ENCODE data around the gene RAD51C. TPM values are rescaled to one million over a fixed set of nuclear protein-coding genes. Genes with fewer than 3 reads are reported as not detected.

The RAD51C gene
- total RNA-seq, 1 experiment from 2014 or later = 15.2 TPM

DNA sequence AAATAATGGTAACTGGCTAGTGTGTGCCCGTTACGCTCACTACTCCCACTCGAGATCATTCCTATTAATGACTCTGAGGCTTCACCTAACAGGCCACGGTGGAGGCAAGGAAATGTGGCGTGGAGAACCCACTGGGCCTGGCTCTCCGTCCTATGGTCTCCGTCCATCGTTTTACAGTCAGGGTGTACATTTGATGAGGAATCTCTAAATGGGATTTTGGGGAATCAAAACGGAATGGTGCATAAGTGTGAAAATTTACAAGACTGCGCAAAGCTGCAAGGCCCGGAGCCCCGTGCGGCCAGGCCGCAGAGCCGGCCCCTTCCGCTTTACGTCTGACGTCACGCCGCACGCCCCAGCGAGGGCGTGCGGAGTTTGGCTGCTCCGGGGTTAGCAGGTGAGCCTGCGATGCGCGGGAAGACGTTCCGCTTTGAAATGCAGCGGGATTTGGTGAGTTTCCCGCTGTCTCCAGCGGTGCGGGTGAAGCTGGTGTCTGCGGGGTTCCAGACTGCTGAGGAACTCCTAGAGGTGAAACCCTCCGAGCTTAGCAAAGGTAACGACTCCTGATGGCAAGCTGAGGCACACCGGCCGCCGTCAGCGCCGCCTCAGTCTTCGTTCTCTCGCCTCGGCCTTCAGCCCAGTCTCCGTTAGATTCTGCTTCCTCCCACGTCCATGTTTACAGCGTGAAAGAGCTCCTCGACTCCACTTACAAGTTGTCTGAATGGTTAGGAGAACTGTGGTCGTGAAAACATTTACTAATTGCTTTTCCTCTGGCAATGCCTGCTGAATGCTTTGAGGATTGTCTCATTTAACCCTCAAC, at the start of gene RAD51C (continued):
- TF ChIP-seq, protein P1, sequence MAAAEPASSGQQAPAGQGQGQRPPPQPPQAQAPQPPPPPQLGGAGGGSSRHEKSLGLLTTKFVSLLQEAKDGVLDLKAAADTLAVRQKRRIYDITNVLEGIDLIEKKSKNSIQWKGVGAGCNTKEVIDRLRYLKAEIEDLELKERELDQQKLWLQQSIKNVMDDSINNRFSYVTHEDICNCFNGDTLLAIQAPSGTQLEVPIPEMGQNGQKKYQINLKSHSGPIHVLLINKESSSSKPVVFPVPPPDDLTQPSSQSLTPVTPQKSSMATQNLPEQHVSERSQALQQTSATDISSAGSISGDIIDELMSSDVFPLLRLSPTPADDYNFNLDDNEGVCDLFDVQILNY (CRISPR knock-in tag; IDR thresholded peaks at IDR 0.05) = peak; percentile 90
- TF ChIP-seq NR1H2 (CRISPR knock-in tag; IDR thresholded peaks at IDR 0.05) = peak; percentile 80; the same call in 1 of the 2 replicates
- peak; percentile 72; the same call in 1 of the 2 replicates for TF ChIP-seq NFE2L1 (CRISPR knock-in tag; IDR thresholded peaks at IDR 0.05)
- no peak for TF ChIP-seq ATF1 (CRISPR knock-in tag; IDR thresholded peaks at IDR 0.05)
- no peak for TF ChIP-seq JUN (CRISPR knock-in tag; IDR thresholded peaks at IDR 0.05)
- no peak for TF ChIP-seq SOX15 (CRISPR knock-in tag; IDR thresholded peaks at IDR 0.05)
- TF ChIP-seq, protein P2, sequence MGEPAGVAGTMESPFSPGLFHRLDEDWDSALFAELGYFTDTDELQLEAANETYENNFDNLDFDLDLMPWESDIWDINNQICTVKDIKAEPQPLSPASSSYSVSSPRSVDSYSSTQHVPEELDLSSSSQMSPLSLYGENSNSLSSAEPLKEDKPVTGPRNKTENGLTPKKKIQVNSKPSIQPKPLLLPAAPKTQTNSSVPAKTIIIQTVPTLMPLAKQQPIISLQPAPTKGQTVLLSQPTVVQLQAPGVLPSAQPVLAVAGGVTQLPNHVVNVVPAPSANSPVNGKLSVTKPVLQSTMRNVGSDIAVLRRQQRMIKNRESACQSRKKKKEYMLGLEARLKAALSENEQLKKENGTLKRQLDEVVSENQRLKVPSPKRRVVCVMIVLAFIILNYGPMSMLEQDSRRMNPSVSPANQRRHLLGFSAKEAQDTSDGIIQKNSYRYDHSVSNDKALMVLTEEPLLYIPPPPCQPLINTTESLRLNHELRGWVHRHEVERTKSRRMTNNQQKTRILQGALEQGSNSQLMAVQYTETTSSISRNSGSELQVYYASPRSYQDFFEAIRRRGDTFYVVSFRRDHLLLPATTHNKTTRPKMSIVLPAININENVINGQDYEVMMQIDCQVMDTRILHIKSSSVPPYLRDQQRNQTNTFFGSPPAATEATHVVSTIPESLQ (CRISPR knock-in tag; IDR thresholded peaks at IDR 0.05) = no peak
- TF ChIP-seq NFATC4 (CRISPR knock-in tag; IDR thresholded peaks at IDR 0.05) = no peak
- no peak for TF ChIP-seq ESRRA (CRISPR knock-in tag; IDR thresholded peaks at IDR 0.05; ENCODE audit: borderline replicate concordance)
- peak; percentile 92 for TF ChIP-seq ETV6 (CRISPR knock-in tag; IDR thresholded peaks at IDR 0.05)
- no peak for TF ChIP-seq CBFB (CRISPR knock-in tag; IDR thresholded peaks at IDR 0.05; ENCODE audit: low read depth)
- TF ChIP-seq, protein P3, sequence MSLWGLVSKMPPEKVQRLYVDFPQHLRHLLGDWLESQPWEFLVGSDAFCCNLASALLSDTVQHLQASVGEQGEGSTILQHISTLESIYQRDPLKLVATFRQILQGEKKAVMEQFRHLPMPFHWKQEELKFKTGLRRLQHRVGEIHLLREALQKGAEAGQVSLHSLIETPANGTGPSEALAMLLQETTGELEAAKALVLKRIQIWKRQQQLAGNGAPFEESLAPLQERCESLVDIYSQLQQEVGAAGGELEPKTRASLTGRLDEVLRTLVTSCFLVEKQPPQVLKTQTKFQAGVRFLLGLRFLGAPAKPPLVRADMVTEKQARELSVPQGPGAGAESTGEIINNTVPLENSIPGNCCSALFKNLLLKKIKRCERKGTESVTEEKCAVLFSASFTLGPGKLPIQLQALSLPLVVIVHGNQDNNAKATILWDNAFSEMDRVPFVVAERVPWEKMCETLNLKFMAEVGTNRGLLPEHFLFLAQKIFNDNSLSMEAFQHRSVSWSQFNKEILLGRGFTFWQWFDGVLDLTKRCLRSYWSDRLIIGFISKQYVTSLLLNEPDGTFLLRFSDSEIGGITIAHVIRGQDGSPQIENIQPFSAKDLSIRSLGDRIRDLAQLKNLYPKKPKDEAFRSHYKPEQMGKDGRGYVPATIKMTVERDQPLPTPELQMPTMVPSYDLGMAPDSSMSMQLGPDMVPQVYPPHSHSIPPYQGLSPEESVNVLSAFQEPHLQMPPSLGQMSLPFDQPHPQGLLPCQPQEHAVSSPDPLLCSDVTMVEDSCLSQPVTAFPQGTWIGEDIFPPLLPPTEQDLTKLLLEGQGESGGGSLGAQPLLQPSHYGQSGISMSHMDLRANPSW (CRISPR knock-in tag; conservative IDR thresholded peaks at IDR 0.05; ENCODE audit: low read depth) = no peak
- no peak for TF ChIP-seq SMAD4 (CRISPR knock-in tag; IDR thresholded peaks at IDR 0.05)
- TF ChIP-seq, protein P4, sequence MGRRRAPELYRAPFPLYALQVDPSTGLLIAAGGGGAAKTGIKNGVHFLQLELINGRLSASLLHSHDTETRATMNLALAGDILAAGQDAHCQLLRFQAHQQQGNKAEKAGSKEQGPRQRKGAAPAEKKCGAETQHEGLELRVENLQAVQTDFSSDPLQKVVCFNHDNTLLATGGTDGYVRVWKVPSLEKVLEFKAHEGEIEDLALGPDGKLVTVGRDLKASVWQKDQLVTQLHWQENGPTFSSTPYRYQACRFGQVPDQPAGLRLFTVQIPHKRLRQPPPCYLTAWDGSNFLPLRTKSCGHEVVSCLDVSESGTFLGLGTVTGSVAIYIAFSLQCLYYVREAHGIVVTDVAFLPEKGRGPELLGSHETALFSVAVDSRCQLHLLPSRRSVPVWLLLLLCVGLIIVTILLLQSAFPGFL (CRISPR knock-in tag; IDR thresholded peaks at IDR 0.05; ENCODE audit: borderline replicate concordance) = no peak; the same call in 1 of the 2 replicates
- no peak for TF ChIP-seq JAZF1 (CRISPR knock-in tag; IDR thresholded peaks at IDR 0.05)
- TF ChIP-seq, protein P5, sequence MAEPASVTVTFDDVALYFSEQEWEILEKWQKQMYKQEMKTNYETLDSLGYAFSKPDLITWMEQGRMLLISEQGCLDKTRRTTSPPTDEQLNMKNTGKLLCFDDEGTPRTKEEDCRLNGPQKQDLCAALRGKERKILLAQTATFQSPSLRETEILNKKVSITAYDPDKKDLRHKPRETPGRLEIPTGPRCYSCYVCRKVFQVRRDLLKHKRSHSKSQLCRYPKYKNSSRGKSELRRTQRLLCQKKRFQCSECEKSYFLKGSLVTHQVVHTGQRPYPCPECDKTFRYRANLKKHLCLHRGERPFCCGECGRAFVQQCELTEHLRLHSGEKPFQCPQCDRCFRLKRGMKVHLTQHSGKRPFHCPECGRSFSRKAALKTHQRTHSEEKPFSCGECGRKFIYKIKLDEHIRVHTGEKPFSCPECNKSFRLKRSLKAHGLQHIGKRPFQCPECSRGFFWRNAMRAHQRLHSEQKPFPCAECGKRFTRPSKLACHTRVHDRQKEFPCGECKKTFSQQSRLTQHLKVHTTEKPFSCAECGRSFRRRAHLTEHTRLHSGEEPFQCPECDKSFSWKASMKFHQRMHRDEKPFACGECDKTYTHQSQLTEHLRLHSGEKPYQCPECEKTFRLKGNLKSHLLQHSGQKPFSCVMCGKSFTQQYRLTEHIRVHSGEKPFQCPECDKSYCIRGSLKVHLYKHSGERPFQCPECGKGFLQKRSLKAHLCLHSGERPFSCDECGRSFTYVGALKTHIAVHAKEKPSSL (CRISPR knock-in tag; conservative IDR thresholded peaks at IDR 0.05) = no peak
- TF ChIP-seq, protein P6, sequence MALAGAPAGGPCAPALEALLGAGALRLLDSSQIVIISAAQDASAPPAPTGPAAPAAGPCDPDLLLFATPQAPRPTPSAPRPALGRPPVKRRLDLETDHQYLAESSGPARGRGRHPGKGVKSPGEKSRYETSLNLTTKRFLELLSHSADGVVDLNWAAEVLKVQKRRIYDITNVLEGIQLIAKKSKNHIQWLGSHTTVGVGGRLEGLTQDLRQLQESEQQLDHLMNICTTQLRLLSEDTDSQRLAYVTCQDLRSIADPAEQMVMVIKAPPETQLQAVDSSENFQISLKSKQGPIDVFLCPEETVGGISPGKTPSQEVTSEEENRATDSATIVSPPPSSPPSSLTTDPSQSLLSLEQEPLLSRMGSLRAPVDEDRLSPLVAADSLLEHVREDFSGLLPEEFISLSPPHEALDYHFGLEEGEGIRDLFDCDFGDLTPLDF (CRISPR knock-in tag; IDR thresholded peaks at IDR 0.05) = no peak
- TF ChIP-seq, protein P7, sequence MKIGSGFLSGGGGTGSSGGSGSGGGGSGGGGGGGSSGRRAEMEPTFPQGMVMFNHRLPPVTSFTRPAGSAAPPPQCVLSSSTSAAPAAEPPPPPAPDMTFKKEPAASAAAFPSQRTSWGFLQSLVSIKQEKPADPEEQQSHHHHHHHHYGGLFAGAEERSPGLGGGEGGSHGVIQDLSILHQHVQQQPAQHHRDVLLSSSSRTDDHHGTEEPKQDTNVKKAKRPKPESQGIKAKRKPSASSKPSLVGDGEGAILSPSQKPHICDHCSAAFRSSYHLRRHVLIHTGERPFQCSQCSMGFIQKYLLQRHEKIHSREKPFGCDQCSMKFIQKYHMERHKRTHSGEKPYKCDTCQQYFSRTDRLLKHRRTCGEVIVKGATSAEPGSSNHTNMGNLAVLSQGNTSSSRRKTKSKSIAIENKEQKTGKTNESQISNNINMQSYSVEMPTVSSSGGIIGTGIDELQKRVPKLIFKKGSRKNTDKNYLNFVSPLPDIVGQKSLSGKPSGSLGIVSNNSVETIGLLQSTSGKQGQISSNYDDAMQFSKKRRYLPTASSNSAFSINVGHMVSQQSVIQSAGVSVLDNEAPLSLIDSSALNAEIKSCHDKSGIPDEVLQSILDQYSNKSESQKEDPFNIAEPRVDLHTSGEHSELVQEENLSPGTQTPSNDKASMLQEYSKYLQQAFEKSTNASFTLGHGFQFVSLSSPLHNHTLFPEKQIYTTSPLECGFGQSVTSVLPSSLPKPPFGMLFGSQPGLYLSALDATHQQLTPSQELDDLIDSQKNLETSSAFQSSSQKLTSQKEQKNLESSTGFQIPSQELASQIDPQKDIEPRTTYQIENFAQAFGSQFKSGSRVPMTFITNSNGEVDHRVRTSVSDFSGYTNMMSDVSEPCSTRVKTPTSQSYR (CRISPR knock-in tag; IDR thresholded peaks at IDR 0.05) = peak; percentile 47; the same call in 1 of the 2 replicates
- TF ChIP-seq MYBL2 (CRISPR knock-in tag; IDR thresholded peaks at IDR 0.05) = peak; percentile 70; the same call in 1 of the 2 replicates
- TF ChIP-seq FOXJ3 (CRISPR knock-in tag; IDR thresholded peaks at IDR 0.05; ENCODE audit: borderline replicate concordance) = no peak
- peak; percentile 92; the same call in 1 of the 2 replicates for TF ChIP-seq FOXP1 (CRISPR knock-in tag; IDR thresholded peaks at IDR 0.05; ENCODE audit: borderline replicate concordance)
- peak; percentile 44; the same call in 1 of the 2 replicates for TF ChIP-seq TEAD1 (CRISPR knock-in tag; IDR thresholded peaks at IDR 0.05)
- no peak for TF ChIP-seq TCF7 (CRISPR knock-in tag; IDR thresholded peaks at IDR 0.05; ENCODE audit: low read depth)
- no peak for TF ChIP-seq GTF2I (CRISPR knock-in tag; conservative IDR thresholded peaks at IDR 0.05)
